DMS53 (cell line): ENCODE results near the gene KCND2.
"Not testable (repeated sequence)": the region's sequence is repeated elsewhere in the genome, so short reads cannot be mapped to it uniquely, and the experiment has no call there.

Experiments used
- DNase-seq: peaks from one replicate; lab custom pipeline; 2025; lab: John Stamatoyannopoulos, UW

KCND2 gene

GRCh38 chr7:120743128-120743527 is 470.2 kb downstream of the KCND2 start:
- peak; percentile 94 for DNase-seq

GRCh38 chr7:120760050-120760449 is 487.1 kb downstream of the KCND2 start:
- DNase-seq, result no peak

GRCh38 chr7:120760851-120761250 is 487.9 kb downstream of the KCND2 start:
- DNase-seq, result no peak

- no peak for DNase-seq
Observed at GRCh38 chr7:120770206-120770605, 497.2 kb downstream of the KCND2 start.

DNA sequence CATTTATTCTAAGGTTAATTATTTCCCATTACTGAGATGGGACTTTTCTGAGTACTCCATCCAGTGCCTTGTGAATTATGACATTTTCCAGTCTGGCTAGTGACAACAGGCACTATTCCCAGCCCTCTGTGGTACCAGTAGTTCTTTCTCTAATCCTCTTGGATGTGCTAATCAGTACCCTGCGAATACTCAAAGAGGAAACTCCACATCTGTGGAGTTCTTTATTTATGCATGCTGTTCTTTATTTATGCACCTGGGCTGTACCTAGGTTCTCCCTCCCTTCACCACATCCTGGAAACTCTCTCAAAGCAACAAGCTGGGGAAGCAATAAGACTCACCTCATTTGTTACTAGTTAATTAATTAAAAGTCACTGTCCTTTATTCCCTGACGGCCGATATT is 501.5 kb downstream of the KCND2 start:
- DNase-seq, result no peak

DNA sequence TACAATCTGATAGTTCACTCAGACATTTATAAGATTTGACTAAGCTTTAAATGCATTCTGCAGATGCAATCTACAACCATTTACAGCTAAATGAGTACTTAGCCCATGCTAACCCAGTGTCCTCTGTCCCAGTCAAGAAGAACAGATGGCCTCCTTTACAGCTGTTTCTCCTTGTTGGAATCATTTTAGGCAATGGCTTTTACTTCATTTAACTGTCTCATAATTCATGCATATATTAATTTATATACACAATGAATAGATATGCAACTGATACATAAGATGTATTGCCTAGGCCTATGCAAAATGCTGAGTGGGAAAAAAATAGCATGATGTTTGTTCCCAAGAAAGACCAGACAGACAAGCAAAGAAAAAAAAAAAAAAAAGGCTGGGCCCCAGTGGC is 502.8 kb downstream of the KCND2 start:
- no peak for DNase-seq

GRCh38 chr7:120779078-120779477 is 506.1 kb downstream of the KCND2 start:
- not testable (repeated sequence) for DNase-seq

DNA sequence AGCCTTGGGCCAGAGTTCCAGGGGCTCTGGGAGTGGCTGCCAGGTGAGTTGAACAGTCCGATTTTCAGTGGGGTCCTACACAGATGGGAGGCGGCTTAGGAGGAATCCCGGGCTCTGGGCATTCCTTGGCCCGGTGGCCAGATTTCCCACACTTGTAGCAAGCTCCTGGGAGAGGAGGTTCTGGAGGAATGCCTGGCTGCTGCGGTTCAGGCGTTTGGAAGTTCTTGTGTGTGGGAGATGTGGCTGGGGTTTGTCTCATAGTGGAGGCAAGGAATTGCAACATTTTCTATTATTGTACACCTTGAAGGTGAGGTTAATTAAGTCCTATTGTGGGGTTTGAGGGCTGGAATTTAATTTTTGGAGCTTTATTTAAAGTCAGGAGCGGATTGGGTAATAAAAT is 507.5 kb downstream of the KCND2 start:
- not testable (repeated sequence) for DNase-seq

DNA sequence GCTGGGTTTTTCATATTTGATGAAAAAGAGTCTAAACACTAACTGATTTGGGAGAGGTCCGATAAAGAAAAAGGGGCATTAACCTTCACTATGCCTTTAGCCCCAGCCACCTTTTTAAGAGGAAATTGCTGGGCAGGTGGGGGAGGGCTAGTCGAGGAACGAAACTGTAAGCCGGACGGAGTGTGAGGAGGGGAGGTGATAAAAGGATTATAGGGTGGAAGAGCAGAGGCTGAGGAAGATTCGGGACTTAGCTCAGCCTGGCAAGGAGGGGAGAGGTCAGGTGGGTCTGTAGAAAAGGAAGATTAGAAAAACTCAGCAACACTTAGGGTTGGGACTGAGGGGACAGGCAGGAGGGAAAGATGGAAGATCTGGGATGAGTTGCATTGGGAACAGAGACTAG is 508.0 kb downstream of the KCND2 start:
- no peak for DNase-seq

DNA sequence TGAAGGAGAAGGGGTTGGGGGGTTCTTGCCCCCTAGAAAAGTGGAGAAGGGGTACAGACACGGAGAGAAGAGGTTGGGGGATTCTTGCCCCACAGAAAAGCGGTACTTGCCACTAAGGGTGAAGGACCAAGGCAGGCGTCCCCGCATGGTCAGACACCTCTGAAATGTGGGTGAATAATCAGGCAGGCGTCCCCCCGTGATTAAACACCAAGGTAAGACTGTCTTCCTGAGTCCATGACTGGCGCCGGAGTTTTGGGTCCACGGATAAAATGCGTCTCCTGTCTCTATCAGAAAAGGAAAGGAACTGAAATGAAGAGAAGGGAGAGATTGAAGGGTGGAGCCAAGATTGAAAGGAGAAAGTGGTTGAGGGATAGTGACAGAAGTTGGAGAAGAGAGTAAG is 508.9 kb downstream of the KCND2 start:
- DNase-seq, result not testable (repeated sequence)

DNA sequence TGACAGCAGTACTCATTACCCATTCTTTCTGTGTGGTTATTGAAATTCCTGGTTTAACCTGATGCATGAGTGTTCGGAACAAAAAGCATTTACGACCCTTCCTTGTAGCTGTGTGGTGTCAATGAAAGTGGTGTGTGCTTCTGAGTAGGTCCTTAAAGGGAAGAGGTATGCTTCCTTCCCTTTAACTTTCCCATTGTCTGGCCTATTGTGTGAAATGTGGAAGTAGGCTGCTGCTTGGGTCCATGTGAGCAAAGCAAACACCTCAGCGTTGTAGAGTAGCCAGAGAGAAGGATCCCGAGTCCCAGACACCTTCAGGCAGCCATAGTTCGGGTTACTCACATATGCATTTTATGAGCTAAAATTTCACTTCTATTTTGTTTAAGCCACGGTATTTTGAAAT is 510.3 kb downstream of the KCND2 start:
- no peak for DNase-seq

GRCh38 chr7:120783721-120784120 is 510.7 kb downstream of the KCND2 start:
- DNase-seq, result no peak

GRCh38 chr7:120785095-120785494 is 512.1 kb downstream of the KCND2 start:
- DNase-seq, result no peak

- DNase-seq, result peak; percentile 91
Observed at GRCh38 chr7:120792091-120792860, 519.3 kb downstream of the KCND2 start.

DNA sequence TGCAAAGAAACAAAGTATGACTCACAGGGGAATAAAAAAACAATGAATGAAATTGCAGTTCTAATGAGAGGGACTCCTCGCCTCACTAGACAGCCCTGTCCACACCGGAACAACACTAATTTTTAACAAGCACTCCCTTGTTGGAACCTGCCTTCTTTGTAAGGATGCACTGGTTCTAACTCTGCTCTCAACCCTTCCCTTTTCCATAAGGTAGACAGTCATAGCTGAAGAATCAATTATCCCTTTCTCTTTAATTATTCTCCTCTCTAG is 519.8 kb downstream of the KCND2 start:
- DNase-seq, result no peak

GRCh38 chr7:120793213-120793936 is 520.4 kb downstream of the KCND2 start:
- DNase-seq, result no peak

- DNase-seq, result no peak
Observed at GRCh38 chr7:120794106-120794729, 521.2 kb downstream of the KCND2 start.

GRCh38 chr7:120797026-120797645 is 524.2 kb downstream of the KCND2 start:
- no peak for DNase-seq

DNA sequence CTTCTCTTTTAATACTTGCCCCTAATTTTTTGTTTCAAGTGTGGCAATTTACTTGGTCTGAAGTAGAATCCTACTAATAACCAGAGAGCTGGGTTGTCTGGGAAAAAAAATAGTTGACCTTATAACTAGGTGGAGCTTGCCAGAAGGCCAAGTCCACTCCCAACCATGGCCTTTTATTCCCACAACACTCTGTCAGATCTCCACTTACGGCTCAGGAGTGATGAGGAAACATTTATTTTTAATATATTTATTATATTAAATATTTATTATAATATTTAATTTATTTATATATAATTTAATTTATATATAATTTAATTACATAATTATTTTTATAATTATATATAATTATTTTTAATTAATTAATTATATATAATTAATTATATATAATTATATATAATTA is 526.2 kb downstream of the KCND2 start:
- no peak for DNase-seq
